Thyroid gland (tissue), 4 donors: ENCODE results near the gene RANBP10. TPM values are rescaled to one million over a fixed set of nuclear protein-coding genes. Genes with fewer than 3 reads are reported as not detected.

Experiments
- DNase-seq, 2 donors: peaks; one replicate each; pipeline ENCODE4 v3.0.0-alpha.2; 2019
- H3K27ac ChIP-seq, 3 donors: fragments of 200-600 bp; sonication (generic); 1 replicate in 2 of 3; 2 replicates in 1 of 3; pipeline ENCODE4 v1.5.1; 2016 to 2019; ENCODE audit warnings: mild to moderate bottlenecking in 1 of 3, moderate library complexity in 1 of 3
- H3K27me3 ChIP-seq: fragments of 200-600 bp; sonication (generic); one replicate; pipeline ENCODE4 v1.5.1; 2019
- H3K36me3 ChIP-seq, 2 donors: fragments of 200-600 bp; sonication (generic); one replicate each; pipeline ENCODE4 v1.5.1; 2016 to 2019
- H3K4me1 ChIP-seq, 2 donors: fragments of 200-600 bp; sonication (generic); one replicate each; pipeline ENCODE4 v1.5.1; 2017 to 2019
- H3K4me3 ChIP-seq, 3 donors: fragments of 200-600 bp; sonication (generic); replicated peaks in 1 of 3; 1 replicate in 2 of 3; 2 replicates in 1 of 3; pipeline ENCODE4 v1.5.1; 2016; ENCODE audit warnings: mild to moderate bottlenecking in 1 of 3
- H3K9me3 ChIP-seq: fragments of 200-600 bp; sonication (generic); one replicate; pipeline ENCODE4 v1.5.1; 2017
- POLR2A ChIP-seq, 2 donors: fragments of 450-650 bp; IDR thresholded peaks; one replicate each; pipeline ENCODE4 v1.6.1; 2017; ENCODE audit warnings: antibody characterized with exemption in 2 of 2, mild to moderate bottlenecking in 2 of 2, moderate library complexity in 1 of 2
- WGBS, 2 donors: methylation state at CpG; one replicate each; pipeline ENCODE4 v1.1.5; 2017; 5-methylcytosine and 5-hydroxymethylcytosine counted together
- intact Hi-C: fragments of 100-400 bp; cut with DNase I; formaldehyde crosslinking; loops from one replicate; pipeline ENCODE4 v1.15.1; 2023
- total RNA-seq, 4 donors: library from RNA; depleted of rRNA; stranded (reverse); fragments of >200 nt; gene quantifications; one replicate each; pipeline ENCODE4 v1.2.3, GENCODE V29; 2016
- TF ChIP-seq, protein P1 (sequence below), 6 experiments: fragments of 200-600 bp in 3 of 6; fragments of 450-650 bp in 3 of 6; sonication (generic) in 3 of 6; IDR thresholded peaks; one replicate each; pipeline ENCODE4 v1.5.1; 2016 to 2019; ENCODE audit warnings: antibody characterized with exemption in 6 of 6, mild to moderate bottlenecking in 2 of 6, inconsistent platforms in 1 of 6, moderate library complexity in 1 of 6

RANBP10 gene
- total RNA-seq, 4 donors from 2014 or later, result 9.2 to 13.0 (median 11.0) TPM

DNA sequence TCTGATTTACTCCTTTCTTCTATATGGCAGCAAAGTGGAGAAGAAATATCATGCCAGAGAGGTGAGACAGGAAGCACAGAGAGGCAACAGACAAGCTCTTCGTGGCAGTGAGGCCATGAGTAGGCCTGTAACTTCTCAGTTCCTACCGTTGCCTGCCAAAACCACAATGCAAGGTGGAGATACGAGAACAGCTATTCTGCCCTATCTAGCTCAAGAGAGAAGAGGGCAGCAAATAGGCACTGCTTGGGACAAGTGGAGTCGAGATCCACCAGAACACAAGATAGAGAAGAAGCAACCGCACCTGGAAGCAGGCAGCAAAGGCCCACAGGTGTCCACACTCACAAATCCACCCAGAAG, 24.8 kb downstream of the RANBP10 start:
- Histone ChIP-seq H3K4me3 (no peak overlapping the region), H3K27ac (no peak overlapping the region), H3K9me3 (no peaks in the 10 kb centered on the region), H3K27me3 (no peaks in the 10 kb centered on the region), H3K36me3 (no peaks in the 10 kb centered on the region), H3K4me1 (peaks cover 8 to 24% of the 10 kb centered on the region in 2 donors)
- DNase-seq, result no peak
- intact Hi-C loops, result no loop called here
- no peak for TF ChIP-seq POLR2A (IDR thresholded peaks at IDR 0.05)
- TF ChIP-seq, protein P1, sequence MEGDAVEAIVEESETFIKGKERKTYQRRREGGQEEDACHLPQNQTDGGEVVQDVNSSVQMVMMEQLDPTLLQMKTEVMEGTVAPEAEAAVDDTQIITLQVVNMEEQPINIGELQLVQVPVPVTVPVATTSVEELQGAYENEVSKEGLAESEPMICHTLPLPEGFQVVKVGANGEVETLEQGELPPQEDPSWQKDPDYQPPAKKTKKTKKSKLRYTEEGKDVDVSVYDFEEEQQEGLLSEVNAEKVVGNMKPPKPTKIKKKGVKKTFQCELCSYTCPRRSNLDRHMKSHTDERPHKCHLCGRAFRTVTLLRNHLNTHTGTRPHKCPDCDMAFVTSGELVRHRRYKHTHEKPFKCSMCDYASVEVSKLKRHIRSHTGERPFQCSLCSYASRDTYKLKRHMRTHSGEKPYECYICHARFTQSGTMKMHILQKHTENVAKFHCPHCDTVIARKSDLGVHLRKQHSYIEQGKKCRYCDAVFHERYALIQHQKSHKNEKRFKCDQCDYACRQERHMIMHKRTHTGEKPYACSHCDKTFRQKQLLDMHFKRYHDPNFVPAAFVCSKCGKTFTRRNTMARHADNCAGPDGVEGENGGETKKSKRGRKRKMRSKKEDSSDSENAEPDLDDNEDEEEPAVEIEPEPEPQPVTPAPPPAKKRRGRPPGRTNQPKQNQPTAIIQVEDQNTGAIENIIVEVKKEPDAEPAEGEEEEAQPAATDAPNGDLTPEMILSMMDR (IDR thresholded peaks at IDR 0.05), result no peak
- 86 to 89% methylated on average over 5 of the region's 5 CpGs for WGBS, 2 donors

DNA sequence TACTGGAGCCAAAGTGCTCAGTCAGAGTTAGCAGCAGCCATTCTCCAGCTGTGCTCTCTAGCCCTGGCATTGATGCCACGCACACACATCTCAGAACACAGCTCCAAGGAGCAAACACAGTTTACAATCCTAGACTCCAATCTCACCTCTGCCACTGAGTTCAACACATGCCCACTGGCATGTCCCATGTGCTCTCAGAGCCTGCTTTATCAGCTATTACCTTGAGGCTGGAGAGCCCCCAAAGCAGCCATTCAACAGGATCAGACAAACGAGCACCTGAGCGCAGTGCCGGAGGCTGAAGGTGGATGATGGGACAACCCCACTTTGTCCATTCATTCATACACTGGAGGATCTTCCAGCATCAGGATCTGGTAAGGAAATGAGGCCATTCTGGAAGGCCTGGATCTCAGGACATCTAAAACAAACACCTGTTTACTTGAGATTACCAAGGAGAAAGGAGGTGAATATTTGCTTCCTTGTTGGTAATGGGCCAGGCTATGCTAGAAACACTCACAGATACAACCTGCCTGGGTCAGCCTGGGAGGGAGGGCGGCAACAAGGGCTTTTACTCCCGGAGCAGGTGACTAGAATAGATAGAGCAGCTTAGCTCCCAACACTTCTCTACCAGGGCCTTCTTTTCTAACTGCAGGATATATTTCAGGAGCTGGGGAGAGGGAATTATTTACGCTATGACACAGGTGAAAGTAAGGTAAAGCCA, 25.4 kb downstream of the RANBP10 start:
- intact Hi-C loops, result no loop called here
- H3K9me3 ChIP-seq, result no peaks in the 10 kb centered on the region
- WGBS, 2 donors, result 95 to 100% methylated on average over 7 of the region's 7 CpGs
- H3K27me3 ChIP-seq, result no peaks in the 10 kb centered on the region
- DNase-seq, result no peak
- TF ChIP-seq, protein P1 (IDR thresholded peaks at IDR 0.05), result no peak
- no peaks in the 10 kb centered on the region for H3K36me3 ChIP-seq
- no peak overlapping the region for H3K27ac ChIP-seq
- no peak overlapping the region for H3K4me3 ChIP-seq
- H3K4me1 ChIP-seq, result peaks cover 8 to 24% of the 10 kb centered on the region in 2 donors

DNA sequence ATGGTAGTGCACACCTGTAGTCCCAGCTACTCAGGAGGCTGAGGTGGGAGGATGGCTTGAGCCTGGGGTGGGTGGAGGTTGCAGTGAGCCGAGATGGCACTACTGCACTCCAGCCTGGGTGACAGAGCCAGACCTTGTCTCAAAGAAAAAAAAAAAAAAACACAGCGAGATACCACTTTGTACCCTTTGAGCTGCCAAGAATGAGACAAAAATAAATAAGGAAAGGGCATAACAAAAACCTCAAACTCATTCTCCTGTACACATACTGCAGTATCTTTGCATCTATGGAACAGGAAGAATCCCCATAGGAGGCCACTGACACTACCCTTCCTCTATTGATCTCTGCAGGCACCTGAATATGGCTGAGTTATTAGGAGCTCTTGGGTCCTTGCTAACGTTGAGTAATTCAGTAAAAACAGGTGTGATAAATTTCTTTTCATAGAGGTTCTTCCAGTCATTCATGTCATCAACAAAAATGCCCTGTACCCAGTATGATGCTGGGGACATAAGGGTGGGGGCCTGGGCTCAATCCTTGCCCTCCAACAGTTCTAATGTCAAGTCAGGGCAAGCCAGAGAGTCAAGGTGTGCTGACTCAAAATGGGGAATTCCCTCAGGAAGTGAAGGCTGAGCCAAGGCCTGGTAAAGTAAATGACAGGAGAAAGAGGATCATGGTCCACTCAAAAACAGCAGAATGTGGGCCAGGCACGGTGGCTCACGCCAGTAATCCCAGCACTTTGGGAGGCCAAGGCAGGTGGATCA, 26.9 kb downstream of the RANBP10 start:
- 87 to 91% methylated on average over 5 of the region's 5 CpGs for WGBS, 2 donors
- Histone ChIP-seq H3K9me3 (no peaks in the 10 kb centered on the region), H3K27ac (no peak overlapping the region), H3K36me3 (no peaks in the 10 kb centered on the region), H3K4me3 (no peak overlapping the region), H3K4me1 (peaks cover 8 to 24% of the 10 kb centered on the region in 2 donors), H3K27me3 (no peaks in the 10 kb centered on the region)
- DNase-seq, result no peak
- intact Hi-C loops, result no loop called here
- no peak for TF ChIP-seq POLR2A (IDR thresholded peaks at IDR 0.05)
- TF ChIP-seq, protein P1 (IDR thresholded peaks at IDR 0.05), result no peak

DNA sequence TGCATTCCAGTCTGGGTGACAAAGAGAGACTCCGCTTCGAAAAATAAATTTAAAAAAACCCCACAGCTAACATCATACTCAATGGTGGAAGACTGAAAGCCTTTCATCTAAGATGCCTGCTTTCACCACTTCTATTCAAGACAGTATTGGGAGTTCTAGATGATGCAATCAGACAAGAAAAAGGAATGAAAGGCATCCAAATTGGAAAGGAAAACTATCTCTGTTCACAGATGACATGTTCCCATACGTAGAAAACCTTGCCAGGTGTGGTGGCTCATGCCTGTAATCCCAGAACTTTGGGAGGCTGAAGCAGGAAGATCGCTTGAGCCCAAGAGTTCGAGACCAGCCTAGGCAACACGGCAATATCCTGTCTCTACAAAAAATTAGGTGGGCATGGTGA, 31.1 kb downstream of the RANBP10 start:
- H3K27me3 ChIP-seq, result no peaks in the 10 kb centered on the region
- no peaks in the 10 kb centered on the region for H3K36me3 ChIP-seq
- intact Hi-C loops, result no loop called here
- no peak for DNase-seq
- TF ChIP-seq, protein P1 (IDR thresholded peaks at IDR 0.05), result no peak
- TF ChIP-seq POLR2A (IDR thresholded peaks at IDR 0.05), result no peak
- no peak overlapping the region for H3K27ac ChIP-seq
- no peaks in the 10 kb centered on the region for H3K9me3 ChIP-seq
- no peak overlapping the region for H3K4me3 ChIP-seq
- 95 to 99% methylated on average over 6 of the region's 6 CpGs for WGBS, 2 donors
- H3K4me1 ChIP-seq, result peaks cover 18 to 25% of the 10 kb centered on the region in 2 donors

DNA sequence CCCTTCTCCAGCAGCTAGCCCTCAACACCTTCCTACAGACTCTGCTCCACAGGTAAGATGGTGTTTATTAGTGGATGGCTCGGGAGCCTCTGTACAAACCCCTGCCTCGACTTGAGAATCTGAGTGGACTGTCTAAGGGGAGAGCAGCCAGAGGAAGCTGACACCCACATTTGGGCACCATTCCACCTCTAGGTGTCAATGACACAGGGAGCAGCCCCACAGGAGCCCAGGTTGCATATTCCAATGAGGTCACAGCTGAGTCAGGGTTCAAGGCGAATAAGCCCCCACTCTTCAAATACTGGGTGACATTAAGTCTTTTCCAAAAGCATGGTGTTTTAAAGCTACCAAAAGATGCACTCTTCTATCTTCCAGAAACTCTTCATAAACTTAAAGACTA, 31.9 kb downstream of the RANBP10 start:
- no peak for DNase-seq
- H3K36me3 ChIP-seq, result no peaks in the 10 kb centered on the region
- 92 to 96% methylated on average over 3 of the region's 3 CpGs for WGBS, 2 donors
- H3K9me3 ChIP-seq, result no peaks in the 10 kb centered on the region
- intact Hi-C loops, result no loop called here
- no peak overlapping the region for H3K4me3 ChIP-seq
- H3K4me1 ChIP-seq, result peaks cover 18 to 31% of the 10 kb centered on the region in 2 donors
- TF ChIP-seq, protein P1 (IDR thresholded peaks at IDR 0.05), result no peak
- no peak for TF ChIP-seq POLR2A (IDR thresholded peaks at IDR 0.05)
- no peaks in the 10 kb centered on the region for H3K27me3 ChIP-seq
- no peak overlapping the region for H3K27ac ChIP-seq
